GM18508 (cell line): ENCODE data around the gene OSBPL10.

Experiments used
- ATAC-seq: cut with Tn5 transposase; IDR thresholded peaks from one replicate; pipeline ENCODE4 v1.9.1; 2021; ENCODE audit warnings: moderate number of reproducible peaks; ENCODE audit not compliant: insufficient read depth, unreplicated experiment

Gene OSBPL10

DNA sequence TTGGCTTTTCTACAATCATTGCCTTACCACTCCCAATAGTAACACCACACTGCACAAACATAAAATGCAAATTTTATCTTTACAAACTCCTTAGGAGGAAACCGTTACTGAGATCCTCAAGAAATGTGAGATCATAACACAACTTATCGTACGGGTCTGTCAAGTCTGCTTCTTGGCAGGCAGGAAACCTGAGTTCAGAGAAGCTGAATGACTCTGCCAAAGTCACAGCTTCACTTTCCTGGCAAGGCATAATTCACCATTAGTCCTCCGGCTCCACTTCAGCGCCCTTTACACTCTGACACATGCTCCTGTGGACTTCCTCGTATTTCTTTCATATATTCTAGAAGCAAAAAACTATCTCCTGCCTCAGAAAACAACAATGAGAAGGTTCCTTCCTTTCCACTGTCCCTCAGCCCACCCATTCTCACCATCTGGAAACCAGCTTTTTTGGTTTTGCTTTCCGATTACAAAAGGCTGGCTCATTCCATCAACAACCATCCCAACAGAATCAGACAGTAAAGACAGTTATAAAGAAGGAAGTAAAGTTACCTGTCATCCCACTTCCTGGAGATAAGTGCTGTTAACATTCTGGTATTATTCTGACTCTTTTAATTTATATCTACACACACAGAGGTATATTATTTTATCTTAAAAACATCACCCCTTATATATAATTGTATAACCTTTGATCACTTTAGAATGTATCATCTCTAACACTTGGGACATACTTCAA lies 225.0 kb downstream of the OSBPL10 start:
- no peak for ATAC-seq

DNA sequence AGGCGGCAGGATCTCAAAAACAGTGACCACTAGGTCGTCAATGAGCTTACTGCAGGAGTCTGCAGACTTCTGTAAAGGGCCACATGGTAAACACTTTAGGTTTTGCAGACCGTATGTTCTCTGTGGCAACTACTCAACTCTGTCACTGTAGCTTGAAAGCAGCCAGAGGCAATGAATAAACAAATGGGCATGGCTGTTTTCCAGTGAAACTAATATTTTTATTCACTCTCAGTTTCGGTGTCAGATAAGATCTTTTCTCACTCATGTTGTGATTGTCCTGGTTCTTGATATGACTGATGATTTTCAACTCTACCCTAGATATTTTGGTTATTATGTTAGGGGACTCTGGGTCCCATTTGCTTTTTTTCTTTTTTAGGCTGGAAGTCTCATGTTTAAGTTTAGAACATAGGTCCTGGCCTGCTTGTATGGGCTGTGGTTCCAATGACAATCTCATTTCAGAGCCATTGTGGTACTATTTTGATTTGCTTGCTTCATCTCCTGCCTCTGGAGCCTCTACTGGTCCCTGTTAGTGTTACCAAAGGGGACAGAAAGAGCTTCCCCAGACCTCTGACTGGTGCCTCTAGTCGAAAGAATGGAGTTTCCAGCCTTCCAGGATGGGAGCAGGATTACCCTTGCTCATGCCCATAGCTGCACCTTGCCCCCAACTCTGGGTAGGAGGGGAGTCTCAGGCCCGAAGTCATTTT lies 226.3 kb downstream of the OSBPL10 start:
- peak; percentile 93 for ATAC-seq

DNA sequence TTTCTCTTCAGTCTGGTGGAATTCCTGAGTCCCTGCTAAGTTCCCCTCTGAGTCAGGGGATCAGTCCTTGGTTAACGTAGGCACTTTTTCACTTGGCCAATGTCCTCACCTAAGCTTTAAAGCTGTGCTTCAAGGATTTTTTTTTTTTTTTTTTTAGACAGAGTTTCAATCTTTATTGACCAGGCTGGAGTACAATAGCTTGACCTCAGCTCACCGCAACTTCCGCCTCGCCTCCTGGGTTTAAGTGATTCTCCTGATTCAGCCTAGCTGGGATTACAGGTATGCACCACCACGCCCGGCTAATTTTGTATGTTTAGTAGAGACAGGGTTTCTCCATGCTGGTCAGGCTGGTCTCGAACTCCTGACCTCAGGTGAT lies 228.0 kb downstream of the OSBPL10 start:
- no peak for ATAC-seq

DNA sequence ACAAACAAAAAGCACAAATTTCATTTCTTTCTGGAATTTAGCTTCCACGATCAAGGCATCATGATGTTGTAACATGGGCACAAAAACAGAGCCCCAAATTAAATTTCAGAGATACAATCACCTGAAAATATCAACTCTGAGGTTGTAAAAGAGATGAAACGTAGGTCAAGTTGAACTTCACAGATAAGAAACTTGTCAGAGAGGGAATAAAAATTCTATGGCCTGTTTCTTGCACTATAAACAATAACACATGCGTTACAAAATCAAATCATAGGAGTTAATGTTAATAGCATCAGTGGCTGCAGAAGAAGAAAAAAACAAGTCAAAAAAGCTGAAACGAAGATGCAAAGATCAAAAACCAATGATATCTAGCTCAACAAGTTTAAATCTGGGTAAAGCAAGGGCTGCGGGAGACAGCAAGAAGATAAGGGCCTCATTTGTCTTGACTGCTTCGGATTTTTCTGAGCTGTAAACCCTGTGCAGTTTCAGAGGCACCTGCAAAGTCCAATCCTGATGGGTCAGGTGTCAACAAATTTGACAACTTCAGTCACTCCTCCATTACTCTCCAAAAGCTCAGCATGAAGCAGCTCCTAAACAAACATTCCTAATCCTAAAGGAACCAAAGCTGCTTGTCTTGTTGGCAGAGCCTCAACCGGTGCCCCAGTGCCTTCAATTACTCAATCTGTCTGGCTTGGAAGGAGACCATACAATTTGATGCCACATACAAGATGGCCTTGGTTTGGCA lies 228.6 kb downstream of the OSBPL10 start:
- ATAC-seq = no peak

DNA sequence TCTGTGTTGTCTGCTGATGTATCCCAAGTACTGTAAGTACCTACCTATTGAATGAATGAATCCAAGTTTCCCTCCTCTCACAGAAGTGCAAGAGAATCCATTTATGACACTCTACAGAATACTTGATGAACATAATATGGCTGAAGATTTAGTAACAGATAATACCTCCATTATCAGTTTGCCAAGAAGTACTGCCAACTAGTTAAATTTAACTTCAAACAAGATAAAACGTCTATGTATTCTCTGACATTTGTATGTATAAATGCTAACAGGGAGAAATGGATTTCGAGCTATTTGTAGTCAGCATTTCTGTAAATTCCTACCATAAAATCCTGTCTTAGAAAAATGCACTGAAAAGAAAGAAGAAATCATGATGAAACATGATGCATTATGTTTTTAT lies 230.7 kb downstream of the OSBPL10 start:
- no peak for ATAC-seq

DNA sequence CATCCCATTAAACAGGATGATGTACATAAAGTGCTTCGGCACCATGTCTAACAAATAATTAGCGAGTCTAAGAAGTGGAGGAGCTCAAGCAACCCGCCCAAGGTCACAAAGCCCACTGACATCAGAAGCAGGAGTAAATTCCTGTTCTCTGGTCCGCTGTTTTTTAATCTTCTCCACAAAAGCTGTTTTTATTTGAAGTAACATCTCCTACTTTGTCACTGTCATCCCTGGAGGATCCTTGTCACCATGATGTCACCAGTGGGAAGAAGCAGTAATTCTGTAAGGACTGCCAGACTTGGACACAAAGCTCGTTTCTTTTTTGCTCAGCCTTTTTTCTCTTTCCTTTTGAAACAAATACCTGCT lies 232.1 kb downstream of the OSBPL10 start:
- ATAC-seq = no peak

DNA sequence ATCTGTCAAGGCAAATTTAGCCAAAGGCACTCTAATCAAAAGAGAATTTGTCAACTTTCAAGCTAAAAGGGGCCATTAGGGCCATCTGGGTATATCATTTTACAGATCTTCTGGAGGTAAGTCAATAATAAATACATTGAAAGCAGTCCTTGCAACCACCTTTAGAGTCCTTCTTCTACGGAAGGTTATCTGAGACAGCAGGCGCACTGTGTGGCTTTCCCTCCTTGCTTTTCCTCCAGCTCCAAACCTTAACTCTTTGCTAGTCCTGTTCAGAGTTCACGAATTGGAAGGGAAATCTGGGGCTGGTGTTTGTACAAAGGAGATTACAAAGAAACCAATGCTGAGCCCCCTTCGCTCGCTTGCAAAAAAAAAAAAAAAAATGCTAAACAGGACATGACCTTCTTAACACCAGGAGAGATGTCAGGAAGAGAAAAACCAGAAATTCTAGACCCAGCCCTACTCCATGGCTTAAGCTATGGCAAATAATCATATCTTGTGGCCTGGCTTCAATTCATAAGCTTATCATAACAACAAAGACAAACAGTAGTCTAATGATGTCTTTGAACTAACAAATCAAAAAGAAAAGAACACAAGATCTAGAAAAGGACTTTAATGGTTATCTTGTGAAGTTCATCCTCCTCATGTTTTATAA lies 232.7 kb downstream of the OSBPL10 start:
- ATAC-seq = no peak

DNA sequence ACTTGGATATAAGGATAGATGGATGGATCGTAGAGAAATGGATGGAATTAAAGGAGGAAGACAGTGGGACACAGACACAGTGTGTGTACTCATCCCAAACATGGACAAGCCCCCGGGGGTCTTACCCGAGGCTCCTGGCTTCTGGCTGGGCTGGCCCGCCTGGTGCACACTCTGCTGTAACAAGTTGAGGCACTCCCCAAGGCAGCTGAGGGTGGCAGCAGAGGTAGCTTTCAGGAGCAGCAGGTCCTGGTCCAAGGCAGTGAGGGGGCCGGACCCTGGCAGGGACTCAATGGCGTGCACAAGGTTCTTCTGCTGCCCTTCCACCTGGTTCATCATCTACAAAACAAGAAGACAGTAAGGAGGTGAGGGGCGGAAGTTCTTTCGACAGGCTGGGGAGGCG lies 233.3 kb downstream of the OSBPL10 start:
- no peak for ATAC-seq

DNA sequence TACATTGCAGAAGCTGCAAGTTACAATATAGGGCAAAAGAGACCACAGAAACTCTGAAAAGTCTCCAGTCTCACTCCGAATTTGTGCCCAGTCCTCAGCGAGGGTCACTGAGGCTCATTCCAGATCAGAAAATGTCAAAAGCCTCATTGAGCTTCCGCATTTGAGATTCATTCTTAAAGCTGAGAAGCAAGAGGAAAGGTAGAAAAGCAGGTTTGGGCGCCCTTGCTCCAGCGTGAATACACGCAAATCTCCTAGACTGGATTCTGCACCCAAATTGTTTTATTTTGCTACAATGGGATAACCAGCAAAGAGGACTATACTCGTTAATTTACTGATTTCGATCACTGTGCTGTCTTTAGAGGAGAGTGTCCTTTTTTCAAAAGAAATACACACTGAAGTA lies 236.1 kb downstream of the OSBPL10 start:
- ATAC-seq = no peak

DNA sequence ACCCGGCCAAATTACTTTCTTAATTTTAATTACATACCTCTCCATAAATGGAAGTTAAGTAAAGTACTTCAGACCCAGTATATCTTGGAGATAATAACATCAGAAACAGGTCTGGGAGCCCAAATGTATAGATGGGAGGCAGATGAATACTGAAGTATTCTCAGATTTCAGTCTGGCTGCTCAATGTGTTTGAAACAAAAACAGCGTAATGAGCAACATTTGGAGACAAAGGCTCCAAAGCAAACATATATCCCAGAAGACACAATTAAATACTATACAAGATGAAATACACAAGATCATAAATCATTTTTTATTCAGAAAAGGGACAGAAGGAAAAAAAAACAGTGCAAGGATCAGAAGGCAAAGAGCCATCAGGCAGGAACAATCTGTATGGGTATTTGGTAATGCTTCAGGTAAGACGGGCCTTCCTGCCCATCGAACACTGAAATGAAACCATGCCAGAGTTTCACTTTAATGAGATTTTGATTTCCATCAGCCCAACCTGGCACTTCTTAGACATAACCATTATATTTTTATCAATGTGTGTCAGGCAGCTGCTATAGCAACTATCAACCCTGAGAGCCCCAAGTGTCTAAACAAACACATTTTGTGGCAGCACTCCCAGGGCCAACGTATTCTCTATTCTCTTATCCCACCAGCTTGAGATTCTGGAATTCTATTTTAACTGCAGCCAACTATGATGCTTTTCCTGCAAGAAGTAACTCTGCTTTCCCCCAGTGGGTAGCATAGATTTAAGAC lies 237.6 kb downstream of the OSBPL10 start:
- no peak for ATAC-seq

DNA sequence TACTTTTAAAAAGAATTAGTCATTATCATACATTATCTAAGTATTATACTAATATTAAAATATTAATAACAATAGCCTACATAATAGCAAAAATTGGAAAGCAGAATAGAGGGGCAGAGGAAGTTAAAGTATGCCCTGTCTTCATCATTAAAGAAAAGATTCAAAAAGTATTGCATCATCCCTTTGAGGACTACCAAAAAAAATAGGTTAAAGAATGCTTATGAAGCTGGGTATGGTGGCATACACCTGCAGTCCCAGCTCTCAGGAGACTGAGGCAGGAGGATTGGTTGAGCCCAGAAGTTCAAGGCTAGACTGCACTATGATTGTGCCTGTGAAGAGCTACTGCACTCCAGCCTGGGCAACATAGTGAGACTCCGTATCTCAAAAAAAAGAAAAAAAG lies 240.7 kb downstream of the OSBPL10 start:
- ATAC-seq = no peak

DNA sequence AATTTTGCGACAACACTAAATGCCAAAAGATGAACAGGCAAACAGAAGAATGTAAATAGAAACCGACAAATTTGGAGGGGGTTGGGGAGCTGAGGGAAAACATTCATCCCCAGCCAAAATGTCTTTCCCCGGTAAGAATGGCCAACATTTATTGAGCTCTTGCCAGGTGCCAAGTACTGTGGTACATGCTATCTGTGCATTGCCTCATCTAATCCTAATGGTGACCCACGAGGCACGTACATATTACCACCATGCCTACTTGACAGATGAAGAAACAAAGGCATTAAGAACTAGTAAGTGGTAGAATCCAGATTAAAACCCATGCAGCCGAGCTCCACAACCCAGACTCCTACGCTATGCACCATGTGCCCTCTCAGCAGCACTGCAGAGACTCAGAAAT lies 242.7 kb downstream of the OSBPL10 start:
- no peak for ATAC-seq

DNA sequence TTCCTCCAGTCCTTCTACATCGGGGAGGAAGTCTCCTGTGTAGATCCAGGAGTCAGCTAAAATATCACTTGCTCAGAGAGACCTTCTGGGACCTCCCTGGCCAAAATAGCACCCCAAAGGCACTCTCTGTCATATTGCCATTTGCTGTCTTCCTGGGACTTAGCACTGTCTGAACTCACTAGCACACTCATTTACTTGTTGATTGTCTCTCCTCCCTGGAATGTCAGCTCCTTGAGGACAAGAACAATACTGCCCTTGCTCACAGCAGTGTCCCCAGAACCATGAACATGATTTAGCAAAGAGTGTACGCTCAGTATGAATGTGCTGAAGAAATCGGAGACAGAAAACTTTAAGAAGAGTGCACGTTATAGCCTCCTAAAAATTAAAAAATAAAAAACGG lies 245.4 kb downstream of the OSBPL10 start:
- no peak for ATAC-seq

DNA sequence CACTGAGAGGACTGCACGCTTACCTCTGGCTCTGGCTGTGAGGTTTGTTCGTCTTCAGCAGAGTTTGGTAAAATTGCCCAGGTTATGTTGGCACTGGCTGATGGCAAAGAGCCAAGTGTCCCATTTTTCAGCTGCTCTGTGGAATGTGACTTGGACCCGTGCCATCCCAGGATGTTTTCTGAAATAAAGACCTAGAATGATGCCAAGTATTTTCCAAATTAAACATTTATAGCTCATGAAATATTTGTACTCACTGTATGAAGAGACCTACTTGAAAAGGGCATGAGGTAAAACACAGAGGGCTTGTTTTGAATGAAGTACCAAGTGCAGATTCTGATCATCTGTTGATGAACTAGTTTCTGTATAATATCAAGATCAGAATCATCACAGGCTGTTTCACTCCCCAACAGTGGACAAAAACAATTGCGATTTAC lies 247.8 kb downstream of the OSBPL10 start:
- ATAC-seq = no peak

DNA sequence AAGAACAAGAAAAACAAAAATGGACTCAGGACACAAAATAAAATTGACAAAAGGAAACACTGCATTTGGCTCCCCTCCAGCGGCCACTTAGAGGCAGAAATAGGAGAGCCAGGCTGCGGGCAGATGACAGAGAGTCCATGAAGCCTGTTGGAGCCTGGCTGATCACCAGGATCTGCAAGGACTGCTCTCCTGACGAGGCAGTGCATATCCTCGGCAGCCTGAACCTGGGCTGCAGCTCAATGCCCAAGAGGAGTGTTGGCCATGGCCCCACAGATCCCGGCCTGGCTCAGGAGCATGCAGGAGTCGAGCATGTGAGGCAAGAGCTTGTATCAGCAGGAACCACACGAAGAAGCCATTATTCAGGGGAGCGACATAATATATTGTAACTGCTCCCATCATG lies 248.5 kb downstream of the OSBPL10 start:
- no peak for ATAC-seq

DNA sequence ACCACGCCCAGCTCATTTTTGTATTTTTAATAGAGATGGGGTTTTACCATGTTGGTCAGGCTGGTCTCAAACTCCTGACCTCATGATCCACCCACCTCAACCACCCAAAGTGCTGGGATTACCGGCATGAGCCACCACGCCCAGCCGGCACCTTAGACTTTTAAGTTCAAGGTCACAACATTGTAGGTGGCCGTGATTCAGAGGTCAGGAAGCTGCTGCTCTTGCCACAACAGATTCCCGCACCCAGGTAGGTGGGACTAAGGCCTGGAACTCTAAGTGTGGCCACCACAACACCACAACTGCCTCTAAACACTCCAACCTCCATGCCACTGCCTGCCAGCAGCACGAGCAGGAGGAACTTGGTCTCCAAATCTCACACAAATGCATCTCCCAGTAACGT lies 251.5 kb downstream of the OSBPL10 start:
- ATAC-seq = no peak

DNA sequence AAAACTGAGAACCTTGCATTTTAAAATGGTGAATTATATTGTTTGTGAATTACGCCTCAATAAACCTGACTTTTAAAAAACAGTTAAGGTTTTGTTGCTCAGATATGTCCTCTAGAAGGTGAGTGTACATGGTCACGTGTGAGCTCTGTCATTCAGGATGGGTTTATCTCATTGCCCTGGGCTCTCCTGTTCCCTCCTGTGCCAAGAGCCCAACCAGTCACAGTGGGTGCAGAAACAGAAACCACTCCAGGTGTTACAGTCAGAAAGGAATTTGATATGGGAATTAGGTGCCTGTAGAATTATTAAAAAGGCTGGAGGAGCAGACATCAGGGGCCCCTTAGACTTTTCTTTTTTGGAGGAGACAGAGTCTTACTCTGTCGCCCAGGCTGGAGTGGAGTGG lies 252.0 kb downstream of the OSBPL10 start:
- no peak for ATAC-seq

DNA sequence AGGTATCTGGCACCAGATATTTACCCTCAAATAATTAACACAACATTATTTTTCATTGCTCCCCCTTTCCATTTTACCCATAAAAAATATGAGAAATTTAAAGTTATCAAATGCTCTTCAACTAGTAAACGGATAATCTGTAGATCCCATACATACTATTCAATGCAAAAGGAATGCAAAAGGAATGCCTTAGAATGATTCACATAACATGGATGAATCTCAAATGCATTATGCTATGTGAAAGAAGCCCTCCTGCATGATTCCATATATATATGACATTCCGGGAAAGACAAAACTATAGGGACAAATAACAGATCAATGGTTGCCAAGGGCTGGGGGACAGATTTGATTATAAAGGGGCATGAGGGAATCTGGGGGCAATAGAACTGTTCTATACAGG lies 252.7 kb downstream of the OSBPL10 start:
- no peak for ATAC-seq

DNA sequence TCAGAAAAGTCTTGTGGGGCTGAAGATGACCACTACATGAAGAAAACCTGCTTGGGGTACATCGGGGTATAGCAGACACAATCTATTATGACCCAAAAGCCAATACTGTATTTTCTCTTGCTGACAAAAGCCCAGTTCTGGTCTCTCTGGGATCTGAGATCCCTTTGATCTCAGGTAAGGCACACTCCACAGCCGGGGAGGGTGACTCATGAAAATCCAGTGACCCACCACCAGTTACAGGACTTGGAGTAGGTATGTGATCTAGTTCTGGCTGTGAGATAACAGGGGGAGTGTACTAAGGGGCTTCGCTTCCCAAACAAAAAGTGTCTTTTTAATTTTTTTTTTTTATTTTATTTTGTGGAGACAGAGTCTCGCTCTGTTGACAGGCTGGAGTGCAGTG lies 255.1 kb downstream of the OSBPL10 start:
- ATAC-seq = no peak

DNA sequence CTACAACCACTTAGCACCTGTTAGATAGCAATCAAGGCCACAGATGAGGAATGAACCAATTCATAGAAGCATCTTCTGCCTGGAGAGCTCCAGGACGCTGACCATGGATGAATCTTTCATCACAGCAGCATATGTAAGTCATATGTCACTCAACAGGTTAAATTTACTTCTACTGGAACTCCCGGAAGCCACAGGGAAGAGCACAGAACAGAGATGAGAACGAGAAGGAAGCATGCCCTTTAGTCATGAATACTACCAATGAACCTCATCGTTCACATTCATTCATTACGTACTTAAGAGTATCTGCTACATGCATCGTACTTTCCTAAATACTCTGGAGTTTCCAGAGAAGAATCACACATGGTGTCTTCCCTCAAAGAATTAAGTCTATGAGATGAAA lies 255.5 kb downstream of the OSBPL10 start:
- no peak for ATAC-seq
